IMR-90 (cell line): ENCODE results near the gene TFAM. TPM values are rescaled to one million over a fixed set of nuclear protein-coding genes. Genes with fewer than 3 reads are reported as not detected.

Experiments
- ATAC-seq: fragments of 200-7000 bp; cut with Tn5 transposase; 2 replicates; pipeline ENCODE4 v1.9.1; 2020; ENCODE audit warnings: low read depth, mild to moderate bottlenecking, moderate library complexity
- Bru-seq: library from RNA; stranded (reverse); fragments of 400-500 nt; gene quantifications from one replicate; lab custom pipeline; 2021; lab: Mats Ljungman, UMichigan
- BruChase-seq, 2 experiments: library from RNA; stranded (reverse); fragments of 400-500 nt; gene quantifications; one replicate each; lab custom pipeline; 2021; lab: Mats Ljungman, UMichigan
- BruUV-seq: library from RNA; stranded (reverse); fragments of 400-500 nt; replicated peaks from 2 replicates; lab custom pipeline; 2021; lab: Mats Ljungman, UMichigan
- CTCF ChIA-PET: fragments of 300-600 bp; formaldehyde crosslinking; extraction: SDS; loops from one replicate; lab custom pipeline; 2021; ENCODE audit warnings: antibody characterized with exemption; lab: Yijun Ruan, JAX
- POLR2A ChIA-PET: fragments of 300-600 bp; sonication (Branson Sonifier 250); formaldehyde crosslinking; loops from one replicate; lab custom pipeline; 2022; ENCODE audit warnings: antibody characterized with exemption; ENCODE audit not compliant: unreplicated experiment; lab: Charles Lee
- DNase-seq: peaks from one replicate; pipeline ENCODE4 v3.0.0; 2013
- H2AFZ ChIP-seq: replicated peaks from 2 replicates; pipeline ENCODE3; 2013; ENCODE audit warnings: low read length, mild to moderate bottlenecking; ENCODE audit not compliant: poor library complexity
- H2AK5ac ChIP-seq: 2 replicates; pipeline ENCODE4 v1.6.1; 2013; ENCODE audit warnings: low read depth, low read length, inconsistent platforms
- H2AK9ac ChIP-seq: replicated peaks from 2 replicates; pipeline ENCODE3; 2013; ENCODE audit warnings: mild to moderate bottlenecking, low read depth, low read length, moderate library complexity; ENCODE audit not compliant: poor library complexity
- H2BK120ac ChIP-seq: 2 replicates; pipeline ENCODE4 v1.6.1; 2013; ENCODE audit warnings: low read depth, low read length, inconsistent platforms
- H2BK15ac ChIP-seq: 3 replicates; pipeline ENCODE4 v1.6.1; 2013; ENCODE audit warnings: low read depth, low read length, inconsistent platforms
- H2BK20ac ChIP-seq: 2 replicates; pipeline ENCODE4 v1.6.1; 2013; ENCODE audit warnings: low read depth, mild to moderate bottlenecking, inconsistent platforms, low read length, moderate library complexity
- H2BK5ac ChIP-seq: 2 replicates; pipeline ENCODE4 v1.6.1; 2013; ENCODE audit warnings: mild to moderate bottlenecking, low read depth, low read length, inconsistent platforms; ENCODE audit not compliant: poor library complexity, severe bottlenecking
- H3K14ac ChIP-seq: replicated peaks from 2 replicates; pipeline ENCODE4 v1.6.1; 2013; ENCODE audit warnings: low read depth, low read length, inconsistent platforms
- H3K18ac ChIP-seq: 2 replicates; pipeline ENCODE4 v1.6.1; 2013; ENCODE audit warnings: low read depth, low read length, control low read depth
- H3K23ac ChIP-seq: 2 replicates; pipeline ENCODE4 v1.6.1; 2013; ENCODE audit warnings: low read depth, low read length, inconsistent platforms
- H3K27ac ChIP-seq: 2 replicates; pipeline ENCODE4 v1.5.1; 2013; ENCODE audit warnings: mild to moderate bottlenecking, control low read depth, low read length; ENCODE audit not compliant: insufficient read depth
- H3K27me3 ChIP-seq: 2 replicates; pipeline ENCODE4 v1.6.1; 2013; ENCODE audit warnings: low read length; ENCODE audit not compliant: control insufficient read depth, insufficient read depth
- H3K36me3 ChIP-seq: 2 replicates; pipeline ENCODE4 v1.6.1; 2013; ENCODE audit warnings: low read length, mixed read lengths; ENCODE audit not compliant: control insufficient read depth, insufficient read depth
- H3K4ac ChIP-seq: 2 replicates; pipeline ENCODE4 v1.6.1; 2013; ENCODE audit warnings: low read depth, low read length, inconsistent platforms
- H3K4me1 ChIP-seq: 2 replicates; pipeline ENCODE4 v1.6.1; 2013; ENCODE audit warnings: low read length, mixed read lengths; ENCODE audit not compliant: control insufficient read depth, insufficient read depth
- H3K4me2 ChIP-seq: 2 replicates; pipeline ENCODE4 v1.6.1; 2013; ENCODE audit warnings: low read depth, mild to moderate bottlenecking, control low read depth, low read length, moderate library complexity
- H3K4me3 ChIP-seq: 2 replicates; pipeline ENCODE4 v1.5.1; 2013; ENCODE audit warnings: low read depth, mild to moderate bottlenecking, control low read depth, low read length, moderate library complexity; ENCODE audit not compliant: insufficient read depth
- H3K56ac ChIP-seq: 2 replicates; pipeline ENCODE4 v1.6.1; 2013; ENCODE audit warnings: low read length, inconsistent platforms; ENCODE audit not compliant: insufficient read depth; ENCODE audit errors: extremely low read depth
- H3K79me1 ChIP-seq, 2 experiments: 2 replicates each; pipeline ENCODE4 v1.6.1; 2013; ENCODE audit warnings: low read length in 2 of 2, inconsistent platforms in 1 of 2, low read depth in 1 of 2
- H3K9ac ChIP-seq: 2 replicates; pipeline ENCODE4 v1.6.1; 2013; ENCODE audit warnings: low read depth, low read length, control low read depth
- H3K9me1 ChIP-seq: 2 replicates; pipeline ENCODE4 v1.6.1; 2013; ENCODE audit warnings: low read length, inconsistent platforms; ENCODE audit not compliant: insufficient read depth
- H3K9me3 ChIP-seq: 2 replicates; pipeline ENCODE4 v1.6.1; 2013; ENCODE audit warnings: low read length; ENCODE audit not compliant: control insufficient read depth, insufficient read depth
- H4K20me1 ChIP-seq: 2 replicates; pipeline ENCODE4 v1.6.1; 2013; ENCODE audit warnings: low read length, inconsistent platforms; ENCODE audit not compliant: insufficient read depth
- H4K5ac ChIP-seq: 2 replicates; pipeline ENCODE4 v1.6.1; 2013; ENCODE audit warnings: mild to moderate bottlenecking, low read depth, low read length, control low read depth
- H4K8ac ChIP-seq, 2 experiments: 2 replicates each; pipeline ENCODE4 v1.6.1; 2013; ENCODE audit warnings: low read depth in 2 of 2, low read length in 2 of 2, control low read depth in 1 of 2, inconsistent platforms in 1 of 2
- H4K91ac ChIP-seq: 2 replicates; pipeline ENCODE4 v1.6.1; 2013; ENCODE audit warnings: low read depth, low read length, inconsistent platforms; ENCODE audit not compliant: insufficient read depth
- BHLHE40 ChIP-seq: fragments of 150-350 bp; IDR thresholded peaks from 2 replicates; pipeline ENCODE4 v1.6.1; 2016; ENCODE audit warnings: mild to moderate bottlenecking, low read depth, low read length
- CEBPB ChIP-seq: IDR thresholded peaks from 2 replicates; pipeline ENCODE4 v1.6.1; 2012; ENCODE audit warnings: low read depth, low read length, improper control_type of control experiment
- CHD1 ChIP-seq: IDR thresholded peaks from 2 replicates; pipeline ENCODE4 v1.6.1; 2012; ENCODE audit warnings: low read depth, low read length, improper control_type of control experiment
- FOS ChIP-seq: fragments of 150-350 bp; IDR thresholded peaks from 2 replicates; pipeline ENCODE4 v1.6.1; 2016; ENCODE audit warnings: low read depth, low read length
- MXI1 ChIP-seq: IDR thresholded peaks from 2 replicates; pipeline ENCODE4 v1.6.1; 2012; ENCODE audit warnings: low read depth, mild to moderate bottlenecking, low read length, moderate library complexity, borderline replicate concordance
- NFE2L2 ChIP-seq: fragments of 150-350 bp; IDR thresholded peaks from 2 replicates; pipeline ENCODE4 v1.6.1; 2016; ENCODE audit warnings: low read depth, mild to moderate bottlenecking, low read length
- POLR2A ChIP-seq: IDR thresholded peaks from 2 replicates; pipeline ENCODE4 v1.6.1; 2012; ENCODE audit warnings: mild to moderate bottlenecking, low read depth, low read length
- RAD21 ChIP-seq: IDR thresholded peaks from 2 replicates; pipeline ENCODE4 v1.6.1; 2012; ENCODE audit warnings: low read length, improper control_type of control experiment
- RCOR1 ChIP-seq: IDR thresholded peaks from 2 replicates; pipeline ENCODE4 v1.6.1; 2012; ENCODE audit warnings: mild to moderate bottlenecking, low read length, improper control_type of control experiment; ENCODE audit not compliant: insufficient replicate concordance
- RFX5 ChIP-seq: IDR thresholded peaks from 2 replicates; pipeline ENCODE4 v1.8.0; 2012; ENCODE audit warnings: low read depth, mild to moderate bottlenecking, low read length, moderate library complexity
- SMC3 ChIP-seq: fragments of 150-350 bp; IDR thresholded peaks from 2 replicates; pipeline ENCODE4 v1.6.1; 2016; ENCODE audit warnings: low read depth, mild to moderate bottlenecking, antibody characterized with exemption, low read length, moderate library complexity
- WGBS, 2 experiments: methylation state at CpG; one replicate each; pipeline versions ENCODE4 v1.1.5 to v1.1.7; 2013; ENCODE audit warnings: missing lambda C conversion rate in 2 of 2; ENCODE audit not compliant: insufficient read length in 1 of 2; ENCODE audit errors: extremely low coverage in 2 of 2; 5-methylcytosine and 5-hydroxymethylcytosine counted together
- dilution Hi-C: fragments of 300-500 bp; cut with HindIII; formaldehyde crosslinking; loops from one replicate; pipeline ENCODE4 v1.14.3; 2018; ENCODE audit warnings: low sequenced_read_pairs; ENCODE audit not compliant: unreplicated experiment
- in situ Hi-C: fragments of 300-500 bp; cut with MboI; formaldehyde crosslinking; loops from 3 replicates; pipeline ENCODE4 v1.14.3; 2019; ENCODE audit warnings: low sequenced_read_pairs, inconsistent platforms, mixed read lengths
- intact Hi-C: fragments of 100-400 bp; cut with micrococcal nuclease; formaldehyde crosslinking; loops from 2 replicates; pipeline ENCODE4 v1.10.0; 2022
- long read RNA-seq: library from polyadenylated mRNA; unstranded; transcript quantifications from one replicate; pipeline ENCODE4 v2.0.0, GENCODE V29; 2021; ENCODE audit not compliant: unreplicated experiment
- polyA plus RNA-seq, 3 experiments: library from polyadenylated mRNA; depleted of rRNA; stranded (reverse); fragments of >200 nt; gene quantifications; 2 replicates each; pipeline ENCODE4 v1.2.3, GENCODE V29; 2012; ENCODE audit warnings: low replicate concordance in 1 of 3
- total RNA-seq: library from RNA; depleted of rRNA; stranded (reverse); fragments of >200 nt; gene quantifications from 2 replicates; pipeline ENCODE4 v1.2.3, GENCODE V29; 2012; rRNA removed
- TF ChIP-seq, protein P1 (sequence below): conservative IDR thresholded peaks from 2 replicates; pipeline ENCODE4 v1.5.1; 2012; ENCODE audit warnings: mild to moderate bottlenecking, low read depth, low read length, improper control_type of control experiment
- TF ChIP-seq, protein P2 (sequence below): fragments of 150-350 bp; IDR thresholded peaks from 2 replicates; pipeline ENCODE4 v1.6.1; 2017; ENCODE audit warnings: mild to moderate bottlenecking, antibody characterized with exemption, low read length, low read depth

The TFAM gene
- total RNA-seq (16.7 and 26.1 TPM in 2 replicates), polyA plus RNA-seq (2012; rRNA removed) (7.6 and 8.7 TPM in 2 replicates), Bru-seq, nascent RNA (percentile 71 among the genes with signal in this experiment), BruChase-seq, experiment 1, labeled RNA remaining after a 6-hour chase (percentile 68 among the genes with signal in this experiment), BruChase-seq, experiment 2, labeled RNA remaining after a 2-hour chase (percentile 83 among the genes with signal in this experiment)
- 4.7 and 10.8 TPM in 2 replicates for polyA plus RNA-seq (2012; cell fraction: cytosol; rRNA removed)
- 2.5 and 3.7 TPM in 2 replicates for polyA plus RNA-seq (2012; cell fraction: nucleus; rRNA removed; ENCODE audit: low replicate concordance)
- long read RNA-seq, full-length matches to known transcripts, result 8 of 8 reads
- long read RNA-seq, partial matches to known transcripts, result 0 of 8 reads
- long read RNA-seq, other reads (novel, unspliced or antisense), result 0 of 8 reads

DNA sequence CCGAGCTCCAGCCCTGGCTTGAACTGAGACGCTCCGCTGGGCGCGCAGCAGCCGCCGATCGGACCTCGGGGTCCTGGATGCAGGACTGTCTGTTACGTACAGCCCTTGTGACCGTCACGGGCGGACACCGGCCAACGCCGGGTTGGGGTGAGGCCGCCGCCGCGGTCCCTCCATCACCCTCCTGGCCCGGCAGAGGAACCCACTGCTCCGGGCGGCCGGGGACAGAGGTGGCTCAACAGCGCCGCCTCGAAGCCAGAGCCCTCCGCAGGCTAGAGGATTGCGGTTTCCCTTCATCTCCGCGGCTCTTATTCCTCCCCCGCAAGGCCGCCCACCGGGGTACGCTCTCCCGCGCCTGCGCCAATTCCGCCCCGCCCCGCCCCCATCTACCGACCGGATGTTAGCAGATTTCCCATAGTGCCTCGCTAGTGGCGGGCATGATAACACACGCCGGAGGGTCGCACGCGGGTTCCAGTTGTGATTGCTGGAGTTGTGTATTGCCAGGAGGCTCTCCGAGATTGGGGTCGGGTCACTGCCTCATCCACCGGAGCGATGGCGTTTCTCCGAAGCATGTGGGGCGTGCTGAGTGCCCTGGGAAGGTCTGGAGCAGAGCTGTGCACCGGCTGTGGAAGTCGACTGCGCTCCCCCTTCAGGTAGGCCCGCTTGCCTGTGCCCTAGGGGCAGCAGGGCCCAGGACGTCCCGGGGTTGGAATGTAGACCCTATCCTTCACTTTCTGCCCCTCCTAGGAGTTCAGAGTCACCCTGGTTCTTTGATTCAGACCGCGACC, at the start of gene TFAM:
TFAM (plus strand) TSS at position 412 of the 785 bp plus-strand sequence; CDS start at position 550, 138 bp downstream.
- intact Hi-C loops (loop anchor here (2.0 kb wide), 2 partner anchors 86 to 208 kb away; no protein-coding TSS in a partner anchor), dilution Hi-C loops (no loop called here), in situ Hi-C loops (no loop called here)
- peak within 1 kb of the TSS; percentile 77 for H2BK5ac ChIP-seq
- H2BK120ac ChIP-seq, result peak within 1 kb of the TSS; percentile 78
- peak within 1 kb of the TSS; percentile 57 for H4K5ac ChIP-seq
- H4K91ac ChIP-seq, result peak within 1 kb of the TSS; percentile 86
- peak within 1 kb of the TSS; percentile 78 for H3K27ac ChIP-seq
- peak within 1 kb of the TSS; percentile 97 for H2AFZ ChIP-seq
- peak within 1 kb of the TSS; percentile 12 for H2AK5ac ChIP-seq
- peak; percentile 85 for DNase-seq
- peaks cover 8% of the 10 kb centered on the region for H3K36me3 ChIP-seq
- H3K9ac ChIP-seq, result peak within 1 kb of the TSS; percentile 86
- H3K27me3 ChIP-seq, result no peaks in the 10 kb centered on the region
- H3K9me3 ChIP-seq, result no peaks in the 10 kb centered on the region
- no peaks in the 10 kb centered on the region for H4K20me1 ChIP-seq
- peak within 1 kb of the TSS; percentile 83 for H3K4me3 ChIP-seq
- peak within 1 kb of the TSS; percentile 68 to 96 for H4K8ac ChIP-seq
- H2AK9ac ChIP-seq, result peak within 1 kb of the TSS; percentile 93
- 0 out of 2 replicates have a peak within 1 kb of the TSS, but pooled peaks have one; percentile 16 for H2BK20ac ChIP-seq
- 1% methylated on average over 27 of the region's 65 CpGs; no CpG with 5 or more reads in 1 of the 2 experiments for WGBS, 2 experiments
- H3K79me1 ChIP-seq, result peaks cover 14 to 21% of the 10 kb centered on the region in 2 experiments; a peak in 3 of 4 replicates
- H3K4ac ChIP-seq, result peak within 1 kb of the TSS; percentile 81
- POLR2A ChIA-PET, result no interaction called here
- CTCF ChIA-PET, result interaction anchor here (0.5 to 1.2 kb wide), 5 partner anchors 19 to 209 kb away, joined by 3 read pairs; no protein-coding TSS in a partner anchor
- no TSS peak for BruUV-seq
- peak within 1 kb of the TSS; percentile 37 for H3K18ac ChIP-seq
- peak within 1 kb of the TSS; percentile 56; the same call in 1 of the 2 replicates for H3K56ac ChIP-seq
- H3K14ac ChIP-seq, result peak within 1 kb of the TSS; percentile 88
- peak; percentile 96 for ATAC-seq
- H3K23ac ChIP-seq, result peak within 1 kb of the TSS; percentile 89
- no peaks in the 10 kb centered on the region for H3K9me1 ChIP-seq
- no peaks in the 10 kb centered on the region; the same call in 1 of the 2 replicates for H3K4me1 ChIP-seq
- peak within 1 kb of the TSS; percentile 97 for H3K4me2 ChIP-seq
- peak within 1 kb of the TSS; percentile 62; the same call in 2 of the 3 replicates for H2BK15ac ChIP-seq
- TF ChIP-seq CHD1 (no peak), NFE2L2 (no peak), RAD21 (peak; percentile 53), POLR2A (peak; percentile 78), BHLHE40 (peak; percentile 45), SMC3 (0 out of 2 replicates have a peak, but pooled peaks have one; percentile 25), CEBPB (0 out of 2 replicates have a peak, but pooled peaks have one; percentile 0), RFX5 (no peak), RCOR1 (no peak), MXI1 (peak; percentile 91), FOS (no peak)
- TF ChIP-seq, protein P1, sequence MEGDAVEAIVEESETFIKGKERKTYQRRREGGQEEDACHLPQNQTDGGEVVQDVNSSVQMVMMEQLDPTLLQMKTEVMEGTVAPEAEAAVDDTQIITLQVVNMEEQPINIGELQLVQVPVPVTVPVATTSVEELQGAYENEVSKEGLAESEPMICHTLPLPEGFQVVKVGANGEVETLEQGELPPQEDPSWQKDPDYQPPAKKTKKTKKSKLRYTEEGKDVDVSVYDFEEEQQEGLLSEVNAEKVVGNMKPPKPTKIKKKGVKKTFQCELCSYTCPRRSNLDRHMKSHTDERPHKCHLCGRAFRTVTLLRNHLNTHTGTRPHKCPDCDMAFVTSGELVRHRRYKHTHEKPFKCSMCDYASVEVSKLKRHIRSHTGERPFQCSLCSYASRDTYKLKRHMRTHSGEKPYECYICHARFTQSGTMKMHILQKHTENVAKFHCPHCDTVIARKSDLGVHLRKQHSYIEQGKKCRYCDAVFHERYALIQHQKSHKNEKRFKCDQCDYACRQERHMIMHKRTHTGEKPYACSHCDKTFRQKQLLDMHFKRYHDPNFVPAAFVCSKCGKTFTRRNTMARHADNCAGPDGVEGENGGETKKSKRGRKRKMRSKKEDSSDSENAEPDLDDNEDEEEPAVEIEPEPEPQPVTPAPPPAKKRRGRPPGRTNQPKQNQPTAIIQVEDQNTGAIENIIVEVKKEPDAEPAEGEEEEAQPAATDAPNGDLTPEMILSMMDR, result peak; percentile 57
- TF ChIP-seq, protein P2, sequence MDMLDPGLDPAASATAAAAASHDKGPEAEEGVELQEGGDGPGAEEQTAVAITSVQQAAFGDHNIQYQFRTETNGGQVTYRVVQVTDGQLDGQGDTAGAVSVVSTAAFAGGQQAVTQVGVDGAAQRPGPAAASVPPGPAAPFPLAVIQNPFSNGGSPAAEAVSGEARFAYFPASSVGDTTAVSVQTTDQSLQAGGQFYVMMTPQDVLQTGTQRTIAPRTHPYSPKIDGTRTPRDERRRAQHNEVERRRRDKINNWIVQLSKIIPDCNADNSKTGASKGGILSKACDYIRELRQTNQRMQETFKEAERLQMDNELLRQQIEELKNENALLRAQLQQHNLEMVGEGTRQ, result peak; percentile 45; the same call in 1 of the 2 replicates
